Measurements from ENCODE around the gene GOLIM4. TPM values are rescaled to one million over a fixed set of nuclear protein-coding genes. Genes with fewer than 3 reads are reported as not detected.

Gene GOLIM4
- total RNA-seq, 1 experiment from 2014 or later = 35.4 TPM

DNA sequence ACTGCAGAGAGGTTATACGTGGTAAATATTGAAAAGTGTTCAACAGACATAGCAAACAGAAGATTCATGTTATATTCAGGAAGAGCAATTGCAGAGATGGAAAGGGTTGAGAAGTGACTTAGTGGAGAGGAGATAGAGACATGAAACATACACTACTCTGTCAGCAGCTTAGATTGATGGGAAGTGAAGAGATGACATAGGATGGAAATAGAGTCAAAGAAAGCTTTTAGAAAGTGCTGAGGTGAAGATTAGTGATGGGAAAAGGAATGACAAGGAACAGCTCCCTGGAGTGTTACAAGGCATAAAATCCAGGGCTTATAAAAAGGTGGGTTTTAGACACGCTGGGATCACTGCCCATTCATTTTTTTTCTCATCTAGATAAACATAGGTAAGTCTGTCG is 17.2 kb upstream of the GOLIM4 start:
- ATAC-seq = no peak
- no peak overlapping the region for H3K27ac ChIP-seq (ENCODE audit: low read length)
- CTCF ChIA-PET = no interaction called here
- TF ChIP-seq POLR2AphosphoS5 (IDR thresholded peaks at IDR 0.05; ENCODE audit: low read depth, low read length) (no peak), TCF7L2 (IDR thresholded peaks at IDR 0.05; ENCODE audit: low read depth, low read length) (no peak), SIN3A (IDR thresholded peaks at IDR 0.05; ENCODE audit: borderline replicate concordance, insufficient read depth, low read depth, low read length) (no peak), REST (IDR thresholded peaks at IDR 0.05; ENCODE audit: insufficient read depth in 1 of 2, low read depth in 2 of 2, low read length in 1 of 2) (no peak)
- TF ChIP-seq, protein P1, sequence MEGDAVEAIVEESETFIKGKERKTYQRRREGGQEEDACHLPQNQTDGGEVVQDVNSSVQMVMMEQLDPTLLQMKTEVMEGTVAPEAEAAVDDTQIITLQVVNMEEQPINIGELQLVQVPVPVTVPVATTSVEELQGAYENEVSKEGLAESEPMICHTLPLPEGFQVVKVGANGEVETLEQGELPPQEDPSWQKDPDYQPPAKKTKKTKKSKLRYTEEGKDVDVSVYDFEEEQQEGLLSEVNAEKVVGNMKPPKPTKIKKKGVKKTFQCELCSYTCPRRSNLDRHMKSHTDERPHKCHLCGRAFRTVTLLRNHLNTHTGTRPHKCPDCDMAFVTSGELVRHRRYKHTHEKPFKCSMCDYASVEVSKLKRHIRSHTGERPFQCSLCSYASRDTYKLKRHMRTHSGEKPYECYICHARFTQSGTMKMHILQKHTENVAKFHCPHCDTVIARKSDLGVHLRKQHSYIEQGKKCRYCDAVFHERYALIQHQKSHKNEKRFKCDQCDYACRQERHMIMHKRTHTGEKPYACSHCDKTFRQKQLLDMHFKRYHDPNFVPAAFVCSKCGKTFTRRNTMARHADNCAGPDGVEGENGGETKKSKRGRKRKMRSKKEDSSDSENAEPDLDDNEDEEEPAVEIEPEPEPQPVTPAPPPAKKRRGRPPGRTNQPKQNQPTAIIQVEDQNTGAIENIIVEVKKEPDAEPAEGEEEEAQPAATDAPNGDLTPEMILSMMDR (IDR thresholded peaks at IDR 0.05) = no peak
- intact Hi-C loops (cut with micrococcal nuclease; ENCODE audit: unreplicated experiment) (no loop called here), in situ Hi-C loops (cut with HindIII; ENCODE audit: low pct_unique_long_range_greater_than_20kb, low sequenced_read_pairs) (no loop called here)
- H3K4me3 ChIP-seq (ENCODE audit: low read depth in 2 of 2, low read length in 2 of 2) = no peak overlapping the region
- BruUV-seq (replicated peaks) = no TSS peak
- peaks cover 3% of the 10 kb centered on the region for H3K27me3 ChIP-seq (ENCODE audit: control insufficient read depth, insufficient read depth, low read length)
- H3K9me3 ChIP-seq (ENCODE audit: control insufficient read depth, insufficient read depth, low read depth, low read length) = no peaks in the 10 kb centered on the region
- H3K36me3 ChIP-seq (ENCODE audit: control insufficient read depth, insufficient read depth, low read length) = no peaks in the 10 kb centered on the region
- H3K4me1 ChIP-seq (ENCODE audit: control insufficient read depth, insufficient read depth, low read length) = no peaks in the 10 kb centered on the region
- no peak for DNase-seq (ENCODE audit: low read depth, low spot score)
- POLR2A ChIA-PET = no interaction called here

- in situ Hi-C loops (cut with HindIII; ENCODE audit: low pct_unique_long_range_greater_than_20kb, low sequenced_read_pairs) (no loop called here), intact Hi-C loops (cut with micrococcal nuclease; ENCODE audit: unreplicated experiment) (no loop called here)
- Histone ChIP-seq H3K4me1 (ENCODE audit: control insufficient read depth, insufficient read depth, low read length) (no peaks in the 10 kb centered on the region), H3K4me3 (ENCODE audit: low read depth in 2 of 2, low read length in 2 of 2) (no peak overlapping the region), H3K36me3 (ENCODE audit: control insufficient read depth, insufficient read depth, low read length) (no peaks in the 10 kb centered on the region), H3K27ac (ENCODE audit: low read length) (no peak overlapping the region), H3K27me3 (ENCODE audit: control insufficient read depth, insufficient read depth, low read length) (peaks cover 2% of the 10 kb centered on the region; the same call in 1 of the 2 replicates), H3K9me3 (ENCODE audit: control insufficient read depth, insufficient read depth, low read depth, low read length) (no peaks in the 10 kb centered on the region)
- CTCF ChIA-PET = no interaction called here
- DNase-seq (ENCODE audit: low read depth, low spot score) (no peak), ATAC-seq (no peak)
- POLR2A ChIA-PET = no interaction called here
- no peak for TF ChIP-seq POLR2AphosphoS5 (IDR thresholded peaks at IDR 0.05; ENCODE audit: low read depth, low read length)
- TF ChIP-seq REST (IDR thresholded peaks at IDR 0.05; ENCODE audit: insufficient read depth in 1 of 2, low read depth in 2 of 2, low read length in 1 of 2) = no peak
- no peak for TF ChIP-seq TCF7L2 (IDR thresholded peaks at IDR 0.05; ENCODE audit: low read depth, low read length)
- no TSS peak for BruUV-seq (replicated peaks)
Observed at GRCh38 chr3:168104361-168104760, 8.6 kb upstream of the GOLIM4 start.

Data from Panc1 (cell line).